Transverse colon (tissue), 4 donors: Measurements from ENCODE around the gene CAPN15.

Experiments used
- POLR2A ChIP-seq: fragments of 450-650 bp; IDR thresholded peaks from one replicate; pipeline ENCODE4 v1.6.1; 2016; ENCODE audit warnings: antibody characterized with exemption, mild to moderate bottlenecking, moderate library complexity
- POLR2AphosphoS5 ChIP-seq, 3 donors: sonication (generic); formaldehyde crosslinking; IDR thresholded peaks; one replicate each; pipeline ENCODE4 v1.6.1; 2016; ENCODE audit warnings: antibody characterized with exemption in 3 of 3
- TF ChIP-seq, protein P1 (sequence below), 5 experiments: fragments of 200-600 bp in 3 of 5; fragments of 450-650 bp in 2 of 5; sonication (generic) in 3 of 5; IDR thresholded peaks; 1 replicate in 2 of 5; 2 replicates in 3 of 5; pipeline ENCODE4 v1.5.1; 2016 to 2017; ENCODE audit warnings: antibody characterized with exemption in 5 of 5, inconsistent platforms in 3 of 5, mild to moderate bottlenecking in 2 of 5, moderate library complexity in 1 of 5

DNA sequence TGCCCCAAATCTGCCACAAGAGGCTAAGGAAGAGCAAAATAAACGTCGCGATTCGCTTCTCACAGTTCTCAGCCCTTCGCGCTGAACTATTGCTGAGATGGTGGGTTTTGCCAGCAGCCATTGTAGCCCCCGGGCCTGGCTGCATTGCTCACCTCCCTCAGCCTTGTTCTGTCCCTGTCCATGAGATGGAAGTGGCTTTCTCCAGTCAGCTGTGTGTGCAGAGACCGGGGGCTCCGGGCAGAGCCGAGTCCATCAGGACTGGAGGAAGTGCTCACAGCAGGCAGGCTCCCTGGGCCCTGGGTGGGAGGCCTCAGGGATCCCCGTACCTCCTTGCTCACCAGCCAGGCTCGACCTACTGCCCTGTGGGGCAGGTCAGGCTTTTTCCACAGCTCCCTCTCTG lies 27.6 kb upstream of the CAPN15 start:
- TF ChIP-seq, protein P1, sequence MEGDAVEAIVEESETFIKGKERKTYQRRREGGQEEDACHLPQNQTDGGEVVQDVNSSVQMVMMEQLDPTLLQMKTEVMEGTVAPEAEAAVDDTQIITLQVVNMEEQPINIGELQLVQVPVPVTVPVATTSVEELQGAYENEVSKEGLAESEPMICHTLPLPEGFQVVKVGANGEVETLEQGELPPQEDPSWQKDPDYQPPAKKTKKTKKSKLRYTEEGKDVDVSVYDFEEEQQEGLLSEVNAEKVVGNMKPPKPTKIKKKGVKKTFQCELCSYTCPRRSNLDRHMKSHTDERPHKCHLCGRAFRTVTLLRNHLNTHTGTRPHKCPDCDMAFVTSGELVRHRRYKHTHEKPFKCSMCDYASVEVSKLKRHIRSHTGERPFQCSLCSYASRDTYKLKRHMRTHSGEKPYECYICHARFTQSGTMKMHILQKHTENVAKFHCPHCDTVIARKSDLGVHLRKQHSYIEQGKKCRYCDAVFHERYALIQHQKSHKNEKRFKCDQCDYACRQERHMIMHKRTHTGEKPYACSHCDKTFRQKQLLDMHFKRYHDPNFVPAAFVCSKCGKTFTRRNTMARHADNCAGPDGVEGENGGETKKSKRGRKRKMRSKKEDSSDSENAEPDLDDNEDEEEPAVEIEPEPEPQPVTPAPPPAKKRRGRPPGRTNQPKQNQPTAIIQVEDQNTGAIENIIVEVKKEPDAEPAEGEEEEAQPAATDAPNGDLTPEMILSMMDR (IDR thresholded peaks at IDR 0.05): no peak
- TF ChIP-seq POLR2A: no peak
- no peak for TF ChIP-seq POLR2AphosphoS5 (IDR thresholded peaks at IDR 0.05)
